T-helper 17 cell (primary cell): Measurements from ENCODE around the gene EXTL1. TPM values are rescaled to one million over a fixed set of nuclear protein-coding genes. Genes with fewer than 3 reads are reported as not detected.

ENCODE experiments used
- ATAC-seq: fragments of 150-1000 bp; cut with Tn5 transposase; 2 replicates; pipeline ENCODE4 v1.10.0; 2021; ENCODE audit warnings: mild to moderate bottlenecking, moderate library complexity
- DNase-seq, 3 donors: peaks; one replicate each; pipeline versions ENCODE4 v3.0.0 to v3.0.0-alpha.2; 2020 to 2021
- H3K9me3 ChIP-seq: one replicate; pipeline ENCODE4 v1.7.0; 2013; ENCODE audit warnings: low read length, mild to moderate bottlenecking; ENCODE audit not compliant: control insufficient read depth, poor library complexity, severe bottlenecking
- H3K27ac Mint-ChIP-seq: one replicate; pipeline ENCODE4 v1.8.0; 2022; ENCODE audit warnings: mild to moderate bottlenecking, moderate library complexity, mixed read lengths
- H3K27me3 Mint-ChIP-seq: one replicate; pipeline ENCODE4 v1.8.0; 2022; ENCODE audit warnings: mixed read lengths
- H3K36me3 Mint-ChIP-seq: one replicate; pipeline ENCODE4 v1.8.0; 2022; ENCODE audit warnings: low read depth, mixed read lengths
- H3K4me1 Mint-ChIP-seq: one replicate; pipeline ENCODE4 v1.8.0; 2022; ENCODE audit warnings: mild to moderate bottlenecking, mixed read lengths
- H3K4me3 Mint-ChIP-seq: one replicate; pipeline ENCODE4 v1.8.0; 2022; ENCODE audit warnings: mild to moderate bottlenecking, moderate library complexity, mixed read lengths
- total RNA-seq, 4 donors: library from RNA in 2 of 4; stranded (reverse) in 2 of 4; gene quantifications; one replicate each; pipeline ENCODE4 v1.2.3 and lab custom pipeline; 2022 to 2026

Gene EXTL1
- total RNA-seq, 2 donors from 2014 or later = not detected

DNA sequence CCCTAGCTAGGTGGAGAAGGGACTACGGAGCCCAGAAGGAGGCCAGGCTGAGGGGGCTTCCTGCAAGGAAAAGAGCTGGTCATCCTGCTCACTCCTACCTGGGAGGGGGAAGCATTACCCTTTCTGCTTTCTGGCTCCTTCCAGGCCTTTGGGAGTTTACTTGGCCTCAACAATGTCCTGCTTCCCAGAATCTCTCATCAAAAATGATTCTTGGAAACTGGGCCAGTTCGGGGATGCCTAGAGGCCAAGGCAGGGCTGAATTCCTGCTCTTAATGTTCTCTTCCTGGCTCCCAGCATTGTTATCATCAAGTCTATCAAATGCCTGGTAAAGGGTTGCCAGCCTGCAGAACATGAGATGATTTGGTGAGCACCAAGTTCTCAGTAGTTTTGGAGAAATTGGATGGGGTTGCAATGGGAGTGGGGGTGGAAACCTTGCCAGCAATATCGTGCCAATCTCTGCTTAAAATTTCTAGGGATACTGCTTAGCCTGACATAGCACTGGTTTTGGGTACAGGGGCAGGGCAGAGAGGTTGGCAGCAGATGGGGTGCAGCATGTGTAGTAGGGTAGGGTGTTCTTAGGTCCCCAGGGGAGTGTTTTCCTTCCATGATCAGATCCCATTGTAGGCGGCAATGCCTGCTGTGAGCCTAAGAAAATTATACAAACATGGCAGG lies 16.0 kb upstream of the EXTL1 start:
- Mint-ChIP-seq H3K4me3 (no peak overlapping the region), H3K4me1 (peaks cover 9% of the 10 kb centered on the region), H3K27me3 (peaks cover 42% of the 10 kb centered on the region), H3K36me3 (peaks cover 3% of the 10 kb centered on the region), H3K27ac (no peak overlapping the region)
- no peak for DNase-seq
- no peak for ATAC-seq
- no peaks in the 10 kb centered on the region for H3K9me3 ChIP-seq

GRCh38 chr1:26006710-26007109 lies 14.9 kb upstream of the EXTL1 start:
- peaks cover 3% of the 10 kb centered on the region for H3K36me3 Mint-ChIP-seq

GRCh38 chr1:26009796-26010447 lies 11.7 kb upstream of the EXTL1 start:
- DNase-seq = no peak
- no peak overlapping the region for H3K4me3 Mint-ChIP-seq
- ATAC-seq = no peak
- H3K27me3 Mint-ChIP-seq = peaks cover 18% of the 10 kb centered on the region
- no peak overlapping the region for H3K27ac Mint-ChIP-seq
- no peaks in the 10 kb centered on the region for H3K9me3 ChIP-seq
- no peaks in the 10 kb centered on the region for H3K36me3 Mint-ChIP-seq
- peaks cover 2% of the 10 kb centered on the region for H3K4me1 Mint-ChIP-seq

More at GRCh38 chr1:26006710-26007109, 14.9 kb upstream of the EXTL1 start:
- ATAC-seq (no peak), DNase-seq (no peak)
- H3K4me1 Mint-ChIP-seq = peaks cover 9% of the 10 kb centered on the region
- no peaks in the 10 kb centered on the region for H3K9me3 ChIP-seq
- H3K27ac Mint-ChIP-seq = no peak overlapping the region
- peaks cover 37% of the 10 kb centered on the region for H3K27me3 Mint-ChIP-seq
- no peak overlapping the region for H3K4me3 Mint-ChIP-seq

- no peak overlapping the region for H3K4me3 Mint-ChIP-seq
- H3K36me3 Mint-ChIP-seq = no peaks in the 10 kb centered on the region
- no peak for DNase-seq
- no peaks in the 10 kb centered on the region for H3K9me3 ChIP-seq
- ATAC-seq = no peak
- H3K27me3 Mint-ChIP-seq = peaks cover 12% of the 10 kb centered on the region
- no peak overlapping the region for H3K27ac Mint-ChIP-seq
- H3K4me1 Mint-ChIP-seq = peaks cover 2% of the 10 kb centered on the region
Observed at GRCh38 chr1:26010825-26011224, 10.8 kb upstream of the EXTL1 start.

GRCh38 chr1:26012864-26013263 lies 8.7 kb upstream of the EXTL1 start:
- Mint-ChIP-seq H3K4me1 (no peaks in the 10 kb centered on the region), H3K4me3 (no peak overlapping the region), H3K27me3 (peaks cover 5% of the 10 kb centered on the region), H3K27ac (no peak overlapping the region), H3K36me3 (no peaks in the 10 kb centered on the region)
- ATAC-seq (no peak), DNase-seq (no peak)
- no peaks in the 10 kb centered on the region for H3K9me3 ChIP-seq

DNA sequence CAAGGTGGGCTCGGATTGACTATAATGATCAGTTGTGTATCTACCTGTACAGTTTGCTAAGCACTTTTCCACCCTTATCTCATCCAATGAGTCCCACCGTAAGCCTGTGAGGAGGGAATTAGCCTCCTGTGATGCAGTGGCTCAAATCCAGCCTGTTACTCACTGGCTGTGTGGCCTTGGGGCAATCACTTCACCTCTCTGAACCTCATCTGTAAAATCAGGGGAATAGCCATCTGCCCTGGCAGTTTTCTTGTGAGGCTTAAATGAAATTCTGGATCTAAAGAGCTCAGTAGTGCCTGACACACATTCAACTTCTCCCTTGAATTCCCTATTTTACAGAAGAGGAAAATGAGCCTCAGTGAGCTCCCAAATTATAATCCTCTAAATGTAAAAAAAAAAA lies 7.4 kb upstream of the EXTL1 start:
- no peak for DNase-seq
- peak overlapping the region; percentile 29 for H3K27ac Mint-ChIP-seq
- H3K9me3 ChIP-seq = no peaks in the 10 kb centered on the region
- no peak for ATAC-seq
- H3K36me3 Mint-ChIP-seq = no peaks in the 10 kb centered on the region
- peaks cover 10% of the 10 kb centered on the region for H3K27me3 Mint-ChIP-seq
- H3K4me3 Mint-ChIP-seq = no peak overlapping the region
- no peaks in the 10 kb centered on the region for H3K4me1 Mint-ChIP-seq

- H3K27me3 Mint-ChIP-seq = peaks cover 9% of the 10 kb centered on the region
- DNase-seq (no peak), ATAC-seq (no peak)
- no peak overlapping the region for H3K27ac Mint-ChIP-seq
- no peaks in the 10 kb centered on the region for H3K4me1 Mint-ChIP-seq
- H3K4me3 Mint-ChIP-seq = no peak overlapping the region
- no peaks in the 10 kb centered on the region for H3K9me3 ChIP-seq
- H3K36me3 Mint-ChIP-seq = no peaks in the 10 kb centered on the region
Observed at GRCh38 chr1:26015358-26015757, 6.2 kb upstream of the EXTL1 start.

DNA sequence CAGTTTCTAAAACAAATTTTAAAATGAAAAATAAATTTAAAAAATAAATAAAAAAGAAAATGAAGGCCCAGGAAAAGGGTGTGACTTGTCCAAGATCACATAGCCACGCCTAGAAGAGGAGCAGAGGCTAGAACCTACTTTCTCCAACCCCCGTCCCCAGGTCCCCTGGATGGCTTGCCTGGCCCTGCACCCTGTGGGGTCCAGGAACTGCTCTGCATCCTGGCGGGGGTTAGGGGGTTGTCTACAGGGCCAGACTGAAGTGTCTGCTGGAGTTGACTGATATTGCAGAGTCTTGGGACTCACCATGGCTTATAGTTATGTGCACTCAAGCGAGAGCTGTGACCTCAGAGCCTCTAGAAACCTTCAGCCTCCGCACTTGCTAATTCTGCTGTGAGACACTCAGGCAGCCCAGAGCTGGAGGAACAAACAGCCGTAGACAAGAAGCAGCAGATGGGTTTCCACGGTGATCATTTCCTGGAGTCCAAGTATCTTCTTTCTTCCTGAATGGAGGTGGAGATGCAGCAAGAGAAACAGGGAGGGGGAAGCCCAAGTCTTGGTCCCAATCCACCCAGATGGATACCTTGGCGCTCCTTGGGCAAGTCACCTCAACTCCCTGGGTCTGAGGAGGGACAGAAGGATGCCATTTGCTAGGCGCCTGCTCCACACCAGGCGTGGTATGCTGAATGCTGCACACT lies 5.2 kb upstream of the EXTL1 start:
- no peaks in the 10 kb centered on the region for H3K9me3 ChIP-seq
- no peak for ATAC-seq
- H3K27me3 Mint-ChIP-seq = peaks cover 9% of the 10 kb centered on the region
- H3K4me3 Mint-ChIP-seq = no peak overlapping the region
- H3K36me3 Mint-ChIP-seq = no peaks in the 10 kb centered on the region
- H3K27ac Mint-ChIP-seq = no peak overlapping the region
- DNase-seq = no peak
- no peaks in the 10 kb centered on the region for H3K4me1 Mint-ChIP-seq

GRCh38 chr1:26016953-26017545 lies 4.5 kb upstream of the EXTL1 start:
- Mint-ChIP-seq H3K4me3 (no peak overlapping the region), H3K27me3 (peaks cover 9% of the 10 kb centered on the region), H3K36me3 (no peaks in the 10 kb centered on the region), H3K27ac (no peak overlapping the region), H3K4me1 (no peaks in the 10 kb centered on the region)
- no peaks in the 10 kb centered on the region for H3K9me3 ChIP-seq
- ATAC-seq (no peak), DNase-seq (no peak)

DNA sequence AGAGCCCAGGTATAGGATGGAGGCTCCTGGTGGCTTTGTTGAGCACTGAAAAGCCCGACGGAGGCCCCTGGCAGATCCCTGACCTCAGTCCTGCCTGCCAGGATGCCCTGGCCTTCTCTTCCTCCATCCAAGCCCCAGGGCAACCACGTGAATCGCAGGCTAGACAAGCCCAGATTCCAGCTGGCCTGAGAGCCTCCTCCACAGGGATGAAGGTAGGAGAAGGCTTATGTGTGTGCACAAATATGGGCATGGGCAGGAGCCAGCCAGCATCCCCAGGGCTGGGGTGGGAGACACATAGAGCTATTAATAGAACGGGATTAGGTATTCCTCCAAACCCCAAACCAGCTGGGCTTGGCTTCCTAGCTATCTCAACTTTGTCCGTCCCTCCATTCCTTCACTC lies 4.0 kb upstream of the EXTL1 start:
- no peak overlapping the region for H3K27ac Mint-ChIP-seq
- no peak for ATAC-seq
- H3K9me3 ChIP-seq = no peaks in the 10 kb centered on the region

GRCh38 chr1:26019641-26020315 lies 1.8 kb upstream of the EXTL1 start:
- H3K4me1 Mint-ChIP-seq = no peaks in the 10 kb centered on the region
- ATAC-seq = no peak
- no peak overlapping the region for H3K4me3 Mint-ChIP-seq

More for the DNA sequence above, 4.0 kb upstream of the EXTL1 start:
- Mint-ChIP-seq H3K4me3 (no peak overlapping the region), H3K4me1 (no peaks in the 10 kb centered on the region), H3K27me3 (peaks cover 9% of the 10 kb centered on the region), H3K36me3 (no peaks in the 10 kb centered on the region)
- no peak for DNase-seq

DNA sequence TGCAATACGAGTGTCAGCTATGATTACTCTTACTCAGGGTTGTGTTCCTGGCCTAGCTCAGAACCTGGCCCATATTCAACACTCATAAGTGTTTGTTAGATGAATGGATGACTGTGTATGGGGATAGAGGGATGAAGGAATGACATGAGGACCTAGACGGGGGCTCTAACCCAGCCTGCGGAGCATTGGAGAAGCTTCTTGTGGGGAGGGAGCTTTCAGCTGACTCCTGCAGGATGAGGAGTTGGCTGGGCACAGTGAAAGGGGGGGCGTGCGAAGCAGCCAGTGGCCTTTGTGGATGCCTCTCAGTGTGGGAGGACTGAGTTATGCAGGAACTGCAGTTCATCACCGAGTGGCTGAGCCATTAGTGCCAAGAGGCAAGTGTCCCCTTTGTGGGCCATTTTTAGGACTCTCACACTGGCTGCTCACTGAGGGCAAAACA lies 1.2 kb upstream of the EXTL1 start:
- Mint-ChIP-seq H3K27me3 (peaks cover 9% of the 10 kb centered on the region), H3K27ac (no peak overlapping the region), H3K4me3 (no peak overlapping the region), H3K36me3 (no peaks in the 10 kb centered on the region), H3K4me1 (no peaks in the 10 kb centered on the region)
- H3K9me3 ChIP-seq = no peaks in the 10 kb centered on the region
- DNase-seq (no peak), ATAC-seq (no peak)

More at GRCh38 chr1:26019641-26020315, 1.8 kb upstream of the EXTL1 start:
- H3K27ac Mint-ChIP-seq = no peak overlapping the region
- DNase-seq = no peak
- H3K36me3 Mint-ChIP-seq = no peaks in the 10 kb centered on the region
- peaks cover 9% of the 10 kb centered on the region for H3K27me3 Mint-ChIP-seq
- H3K9me3 ChIP-seq = no peaks in the 10 kb centered on the region
